ENCODE data around the gene SLC2A10.

The SLC2A10 gene

GRCh38 chr20:46721476-46721875 is 12.0 kb downstream of the SLC2A10 start:
- no peak overlapping the region for H3K27ac ChIP-seq
- no peak for TF ChIP-seq CTCF (IDR thresholded peaks at IDR 0.05)
- H3K4me1 ChIP-seq = no peaks in the 10 kb centered on the region
- H3K4me3 ChIP-seq = no peak overlapping the region
- DNase-seq = no peak
- no peaks in the 10 kb centered on the region for H3K27me3 ChIP-seq
- peaks cover 0 to 10% (median 3%) of the 10 kb centered on the region in 3 donors for H3K9me3 ChIP-seq
- intact Hi-C loops (cut with DNase I; ENCODE audit: low total_unique reads) = no loop called here
- H3K36me3 ChIP-seq = peaks cover 0 to 20% (median 15%) of the 10 kb centered on the region in 3 donors

GRCh38 chr20:46722450-46722849 is 13.0 kb downstream of the SLC2A10 start:
- no peak overlapping the region for H3K27ac ChIP-seq
- intact Hi-C loops (cut with DNase I; ENCODE audit: low total_unique reads) = no loop called here
- no peak overlapping the region for H3K4me3 ChIP-seq
- peaks cover 0 to 23% (median 20%) of the 10 kb centered on the region in 3 donors for H3K36me3 ChIP-seq
- no peak for TF ChIP-seq CTCF (IDR thresholded peaks at IDR 0.05)
- H3K9me3 ChIP-seq = peaks cover 0 to 10% (median 3%) of the 10 kb centered on the region in 3 donors
- H3K27me3 ChIP-seq = no peaks in the 10 kb centered on the region
- no peak for DNase-seq
- no peaks in the 10 kb centered on the region for H3K4me1 ChIP-seq

GRCh38 chr20:46723039-46723438 is 13.6 kb downstream of the SLC2A10 start:
- no peaks in the 10 kb centered on the region for H3K4me1 ChIP-seq
- DNase-seq = no peak
- peaks cover 0 to 26% (median 20%) of the 10 kb centered on the region in 3 donors for H3K36me3 ChIP-seq
- no peak overlapping the region for H3K27ac ChIP-seq
- H3K4me3 ChIP-seq = no peak overlapping the region
- no peaks in the 10 kb centered on the region for H3K27me3 ChIP-seq
- peaks cover 0 to 10% (median 3%) of the 10 kb centered on the region in 3 donors for H3K9me3 ChIP-seq
- intact Hi-C loops (cut with DNase I; ENCODE audit: low total_unique reads) = no loop called here
- TF ChIP-seq CTCF (IDR thresholded peaks at IDR 0.05) = no peak

GRCh38 chr20:46724343-46724959 is 15.0 kb downstream of the SLC2A10 start:
- intact Hi-C loops (cut with DNase I; ENCODE audit: low total_unique reads) = no loop called here
- Histone ChIP-seq H3K27ac (no peak overlapping the region), H3K4me3 (no peak overlapping the region), H3K9me3 (peaks cover 0 to 10% (median 3%) of the 10 kb centered on the region in 3 donors), H3K27me3 (no peaks in the 10 kb centered on the region), H3K4me1 (no peaks in the 10 kb centered on the region), H3K36me3 (peaks cover 0 to 36% (median 20%) of the 10 kb centered on the region in 3 donors)
- DNase-seq = no peak
- no peak for TF ChIP-seq CTCF (IDR thresholded peaks at IDR 0.05)

GRCh38 chr20:46725186-46726165 is 16.0 kb downstream of the SLC2A10 start:
- Histone ChIP-seq H3K36me3 (peaks cover 4 to 42% (median 20%) of the 10 kb centered on the region in 3 donors), H3K4me3 (no peak overlapping the region), H3K27me3 (no peaks in the 10 kb centered on the region), H3K4me1 (no peaks in the 10 kb centered on the region), H3K9me3 (peaks cover 0 to 10% (median 3%) of the 10 kb centered on the region in 3 donors), H3K27ac (no peak overlapping the region)
- no peak for TF ChIP-seq CTCF (IDR thresholded peaks at IDR 0.05)
- intact Hi-C loops (cut with DNase I; ENCODE audit: low total_unique reads) = no loop called here
- no peak for DNase-seq
